Keratinocyte (primary cell): Measurements from ENCODE around the gene GZMM. TPM values are rescaled to one million over a fixed set of nuclear protein-coding genes. Genes with fewer than 3 reads are reported as not detected.
A peak's percentile ranks its signal among the peaks of the same experiment; 100 is the strongest.

Experiments
- DNase-seq: peaks from one replicate; pipeline ENCODE4 v3.0.0-alpha.2; 2011; ENCODE audit warnings: low read depth, missing footprints, low spot score
- FAIRE-seq: peaks from 2 replicates; lab custom pipeline; 2011; peaks lifted over from hg19 to GRCh38; lab: Jason Lieb, UNC
- H2AFZ ChIP-seq: 2 replicates; pipeline ENCODE4 v1.6.0; 2012; ENCODE audit warnings: low read length, control low read depth, inconsistent platforms; ENCODE audit not compliant: control insufficient read depth
- H3K27ac ChIP-seq: 2 replicates; pipeline ENCODE4 v1.5.1; 2011; ENCODE audit warnings: low read length; ENCODE audit not compliant: control insufficient read depth, insufficient read depth
- H3K27me3 ChIP-seq: 3 replicates; pipeline ENCODE4 v1.6.0; 2011; ENCODE audit warnings: low read length; ENCODE audit not compliant: control insufficient read depth, insufficient read depth; ENCODE audit errors: extremely low read depth
- H3K36me3 ChIP-seq, 2 experiments: 2 replicates in 1 of 2; 3 replicates in 1 of 2; pipeline ENCODE4 v1.5.1; 2011; ENCODE audit warnings: low read length in 2 of 2, mild to moderate bottlenecking in 1 of 2; ENCODE audit not compliant: control insufficient read depth in 2 of 2, insufficient read depth in 2 of 2; ENCODE audit errors: extremely low read depth in 1 of 2
- H3K4me1 ChIP-seq: 3 replicates; pipeline ENCODE4 v1.5.1; 2011; ENCODE audit warnings: low read length; ENCODE audit not compliant: control insufficient read depth, insufficient read depth; ENCODE audit errors: extremely low read depth
- H3K4me2 ChIP-seq: 3 replicates; pipeline ENCODE4 v1.6.0; 2011; ENCODE audit warnings: low read depth, low read length; ENCODE audit not compliant: control insufficient read depth, insufficient read depth; ENCODE audit errors: extremely low read depth
- H3K4me3 ChIP-seq, 3 experiments: fragments of 200-600 bp in 1 of 3; sonication (generic) in 1 of 3; 2 replicates in 2 of 3; 3 replicates in 1 of 3; pipeline ENCODE4 v1.5.1; 2011 to 2016; ENCODE audit warnings: low read length in 3 of 3, mild to moderate bottlenecking in 3 of 3, control low read depth in 2 of 3, inconsistent platforms in 1 of 3, low read depth in 1 of 3, mixed read lengths in 1 of 3, mixed run types in 1 of 3, moderate library complexity in 1 of 3; ENCODE audit not compliant: control insufficient read depth in 2 of 3, insufficient read depth in 2 of 3; ENCODE audit errors: extremely low read depth in 1 of 3
- H3K79me2 ChIP-seq: 2 replicates; pipeline ENCODE4 v1.6.0; 2012; ENCODE audit warnings: low read length; ENCODE audit not compliant: control insufficient read depth, insufficient read depth
- H3K9ac ChIP-seq: 3 replicates; pipeline ENCODE4 v1.6.0; 2011; ENCODE audit warnings: low read length; ENCODE audit not compliant: control insufficient read depth, insufficient read depth; ENCODE audit errors: extremely low read depth
- H3K9me1 ChIP-seq: 3 replicates; pipeline ENCODE4 v1.6.0; 2011; ENCODE audit warnings: low read length; ENCODE audit not compliant: control insufficient read depth, insufficient read depth; ENCODE audit errors: extremely low read depth
- H3K9me3 ChIP-seq: 2 replicates; pipeline ENCODE4 v1.5.1; 2012; ENCODE audit warnings: low read depth, low read length; ENCODE audit not compliant: control insufficient read depth
- H4K20me1 ChIP-seq: 3 replicates; pipeline ENCODE4 v1.6.0; 2011; ENCODE audit warnings: low read length; ENCODE audit not compliant: control insufficient read depth, insufficient read depth; ENCODE audit errors: extremely low read depth
- EZH2 ChIP-seq: IDR thresholded peaks from one replicate; pipeline ENCODE4 v1.6.1; 2012; ENCODE audit warnings: inconsistent platforms, mild to moderate bottlenecking, low read length, moderate library complexity
- dilution Hi-C: fragments of 300-500 bp; cut with MboI; formaldehyde crosslinking; loops from one replicate; pipeline ENCODE4 v1.7.0; 2020; ENCODE audit warnings: low sequenced_read_pairs; ENCODE audit not compliant: extremely low pct_ligation_motif_present
- polyA plus RNA-seq, 5 experiments: library from polyadenylated mRNA; depleted of rRNA in 3 of 5; stranded (reverse) in 3 of 5; stranded (forward) in 1 of 5; unstranded in 1 of 5; fragments of >200 nt; gene quantifications; 1 replicate in 1 of 5; 2 replicates in 3 of 5; 3 replicates in 1 of 5; pipeline versions ENCODE4 v1.2.1 to v1.2.3, GENCODE V29; 2011 to 2012; ENCODE audit warnings: missing spikeins in 2 of 5, low read depth in 1 of 5, low replicate concordance in 1 of 5
- TF ChIP-seq, protein P1 (sequence below), 3 experiments: IDR thresholded peaks in 1 of 3; conservative IDR thresholded peaks in 1 of 3; optimal IDR thresholded peaks in 1 of 3; 2 replicates in 2 of 3; 3 replicates in 1 of 3; pipeline versions ENCODE3 to v1.5.1; 2011; ENCODE audit warnings: low read length in 3 of 3, mild to moderate bottlenecking in 3 of 3, moderate library complexity in 2 of 3, control low read depth in 1 of 3, inconsistent platforms in 1 of 3; ENCODE audit not compliant: insufficient read depth in 2 of 3; ENCODE audit errors: extremely low read depth in 1 of 3

The GZMM gene
- polyA plus RNA-seq, 1 donor (not counting 4 experiments of a cell fraction or from before 2014, with no cell fraction given) = not detected

GRCh38 chr19:530134-531008, 13.5 kb upstream of the GZMM start:
- H3K79me2 ChIP-seq = peaks cover 36% of the 10 kb centered on the region
- H4K20me1 ChIP-seq = peaks cover 17% of the 10 kb centered on the region
- no peak overlapping the region for H3K27ac ChIP-seq
- H3K9me1 ChIP-seq = peaks cover 4% of the 10 kb centered on the region
- peak overlapping the region; percentile 67 to 83 (median 76) for H3K4me3 ChIP-seq
- no peak for FAIRE-seq
- H3K4me2 ChIP-seq = peak overlapping the region; percentile 80
- peaks cover 3 to 6% of the 10 kb centered on the region in 2 experiments for H3K36me3 ChIP-seq
- peaks cover 2% of the 10 kb centered on the region for H3K27me3 ChIP-seq
- no peaks in the 10 kb centered on the region for H3K9me3 ChIP-seq
- dilution Hi-C loops = no loop called here
- no peak for DNase-seq
- H3K4me1 ChIP-seq = peaks cover 13% of the 10 kb centered on the region
- TF ChIP-seq, protein P1, sequence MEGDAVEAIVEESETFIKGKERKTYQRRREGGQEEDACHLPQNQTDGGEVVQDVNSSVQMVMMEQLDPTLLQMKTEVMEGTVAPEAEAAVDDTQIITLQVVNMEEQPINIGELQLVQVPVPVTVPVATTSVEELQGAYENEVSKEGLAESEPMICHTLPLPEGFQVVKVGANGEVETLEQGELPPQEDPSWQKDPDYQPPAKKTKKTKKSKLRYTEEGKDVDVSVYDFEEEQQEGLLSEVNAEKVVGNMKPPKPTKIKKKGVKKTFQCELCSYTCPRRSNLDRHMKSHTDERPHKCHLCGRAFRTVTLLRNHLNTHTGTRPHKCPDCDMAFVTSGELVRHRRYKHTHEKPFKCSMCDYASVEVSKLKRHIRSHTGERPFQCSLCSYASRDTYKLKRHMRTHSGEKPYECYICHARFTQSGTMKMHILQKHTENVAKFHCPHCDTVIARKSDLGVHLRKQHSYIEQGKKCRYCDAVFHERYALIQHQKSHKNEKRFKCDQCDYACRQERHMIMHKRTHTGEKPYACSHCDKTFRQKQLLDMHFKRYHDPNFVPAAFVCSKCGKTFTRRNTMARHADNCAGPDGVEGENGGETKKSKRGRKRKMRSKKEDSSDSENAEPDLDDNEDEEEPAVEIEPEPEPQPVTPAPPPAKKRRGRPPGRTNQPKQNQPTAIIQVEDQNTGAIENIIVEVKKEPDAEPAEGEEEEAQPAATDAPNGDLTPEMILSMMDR (optimal IDR thresholded peaks at IDR 0.05 in 1 of 3, IDR thresholded peaks at IDR 0.05 in 1 of 3, conservative IDR thresholded peaks at IDR 0.05 in 1 of 3; ENCODE audit: extremely low read depth in 1 of 3, insufficient read depth in 2 of 3, low read length in 3 of 3) = no peak
- no peak for TF ChIP-seq EZH2
- peak overlapping the region; percentile 92 for H2AFZ ChIP-seq
- H3K9ac ChIP-seq = peak overlapping the region; percentile 74

DNA sequence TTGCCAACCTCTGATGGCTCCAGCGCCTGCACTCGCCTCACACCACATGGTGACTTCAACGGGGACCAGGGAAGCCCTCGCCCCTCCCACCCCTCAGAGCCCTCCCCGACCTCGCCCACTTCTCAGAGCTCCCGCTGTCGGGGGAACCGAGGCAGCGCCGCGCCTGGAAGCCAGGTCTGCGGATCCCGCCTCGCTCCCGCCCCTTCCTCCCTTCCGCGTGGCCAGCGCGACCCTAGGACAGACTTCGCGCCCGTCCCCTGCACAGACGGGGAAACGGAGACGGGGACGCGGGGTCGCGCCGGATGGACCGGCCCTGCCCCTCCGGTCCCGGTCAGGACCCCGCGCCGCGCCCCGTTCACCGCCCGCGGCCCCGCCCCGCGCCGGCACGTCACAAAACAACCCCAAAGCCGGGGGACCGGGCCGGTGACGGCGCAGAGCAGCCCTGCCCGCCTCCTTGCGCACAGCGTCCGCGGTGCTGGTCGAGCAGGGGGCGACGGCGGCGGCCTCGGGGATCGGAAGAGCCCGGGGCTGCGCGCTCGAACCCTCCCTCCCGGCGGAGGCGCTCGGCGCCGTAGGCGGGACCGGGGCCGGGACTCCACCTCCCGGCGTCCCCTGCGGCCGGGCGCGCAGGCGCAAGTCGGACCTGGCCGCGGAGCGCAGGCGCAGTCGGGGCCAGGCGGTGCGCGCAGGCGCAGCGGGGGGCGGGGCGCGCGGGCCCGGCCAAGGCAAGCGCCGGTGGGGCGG, 12.7 kb upstream of the GZMM start:
- Histone ChIP-seq H3K9me1 (peaks cover 4% of the 10 kb centered on the region), H3K27me3 (no peaks in the 10 kb centered on the region), H3K27ac (peak overlapping the region; percentile 64), H3K4me2 (peak overlapping the region; percentile 80), H3K36me3 (peaks cover 4 to 12% of the 10 kb centered on the region in 2 experiments), H2AFZ (peak overlapping the region; percentile 92), H3K9me3 (no peaks in the 10 kb centered on the region), H3K4me1 (peaks cover 13% of the 10 kb centered on the region), H3K9ac (peak overlapping the region; percentile 83), H3K4me3 (peak overlapping the region; percentile 67 to 83 (median 76)), H3K79me2 (peaks cover 44% of the 10 kb centered on the region), H4K20me1 (peaks cover 22% of the 10 kb centered on the region)
- FAIRE-seq = no peak
- DNase-seq = no peak
- TF ChIP-seq, protein P1 (optimal IDR thresholded peaks at IDR 0.05 in 1 of 3, IDR thresholded peaks at IDR 0.05 in 1 of 3, conservative IDR thresholded peaks at IDR 0.05 in 1 of 3; ENCODE audit: extremely low read depth in 1 of 3, insufficient read depth in 2 of 3, low read length in 3 of 3) = peak in 2 of 3 experiments; percentile 7 to 28
- no peak for TF ChIP-seq EZH2
- dilution Hi-C loops = no loop called here
